ENCODE measurements around the gene FAM131B.
"Not testable (repeated sequence)": the region's sequence is repeated elsewhere in the genome, so short reads cannot be mapped to it uniquely, and the experiment has no call there.

The FAM131B gene

GRCh38 chr7:143362131-143363015 is at the start of gene FAM131B:
Gene FAM131B (minus strand): TSS chr7:143362713. CDS start chr7:143362603, 110 bp downstream.
- Histone ChIP-seq H3K9ac (ENCODE audit: low read depth, low read length) (peak within 1 kb of the TSS; percentile 24), H3K27me3 (ENCODE audit: control insufficient read depth, insufficient read depth, low read length) (peaks cover 23% of the 10 kb centered on the region), H3K4me1 (ENCODE audit: control insufficient read depth, insufficient read depth, low read length) (peaks cover 5% of the 10 kb centered on the region), H3K4me3 (ENCODE audit: low read depth, low read length) (peak within 1 kb of the TSS; percentile 75), H3K9me3 (ENCODE audit: control insufficient read depth, insufficient read depth, low read length) (no peaks in the 10 kb centered on the region), H3K36me3 (ENCODE audit: control insufficient read depth, insufficient read depth, low read length) (no peaks in the 10 kb centered on the region)

GRCh38 chr7:143411976-143412708 is 49.6 kb upstream of the FAM131B start:
- Histone ChIP-seq H3K4me3 (ENCODE audit: low read depth, low read length) (no peak overlapping the region), H3K27me3 (ENCODE audit: control insufficient read depth, insufficient read depth, low read length) (no peaks in the 10 kb centered on the region), H3K4me1 (ENCODE audit: control insufficient read depth, insufficient read depth, low read length) (peaks cover 19% of the 10 kb centered on the region), H3K36me3 (ENCODE audit: control insufficient read depth, insufficient read depth, low read length) (no peaks in the 10 kb centered on the region), H3K9me3 (ENCODE audit: control insufficient read depth, insufficient read depth, low read length) (no peaks in the 10 kb centered on the region), H3K9ac (ENCODE audit: low read depth, low read length) (no peak overlapping the region)

GRCh38 chr7:143410521-143411004 is 48.0 kb upstream of the FAM131B start:
- H3K4me3 ChIP-seq (ENCODE audit: low read depth, low read length) = peak overlapping the region; percentile 23
- peaks cover 33% of the 10 kb centered on the region for H3K4me1 ChIP-seq (ENCODE audit: control insufficient read depth, insufficient read depth, low read length)
- H3K27me3 ChIP-seq (ENCODE audit: control insufficient read depth, insufficient read depth, low read length) = no peaks in the 10 kb centered on the region
- no peaks in the 10 kb centered on the region for H3K36me3 ChIP-seq (ENCODE audit: control insufficient read depth, insufficient read depth, low read length)
- no peak overlapping the region for H3K9ac ChIP-seq (ENCODE audit: low read depth, low read length)
- H3K9me3 ChIP-seq (ENCODE audit: control insufficient read depth, insufficient read depth, low read length) = no peaks in the 10 kb centered on the region

- Histone ChIP-seq H3K27me3 (ENCODE audit: control insufficient read depth, insufficient read depth, low read length) (no peaks in the 10 kb centered on the region), H3K4me3 (ENCODE audit: low read depth, low read length) (peak within 1 kb of the TSS; percentile 95), H3K9ac (ENCODE audit: low read depth, low read length) (peak within 1 kb of the TSS; percentile 93), H3K36me3 (ENCODE audit: control insufficient read depth, insufficient read depth, low read length) (no peaks in the 10 kb centered on the region), H3K9me3 (ENCODE audit: control insufficient read depth, insufficient read depth, low read length) (no peaks in the 10 kb centered on the region), H3K4me1 (ENCODE audit: control insufficient read depth, insufficient read depth, low read length) (peaks cover 38% of the 10 kb centered on the region)
These were observed 46.4 kb upstream of the FAM131B start, which contains the start of gene EPHA1 for GRCh38 chr7:143408686-143409561. Gene EPHA1 (minus strand): TSS chr7:143408856. CDS start chr7:143408805, 51 bp downstream.

- H3K4me1 ChIP-seq (ENCODE audit: control insufficient read depth, insufficient read depth, low read length) = peaks cover 38% of the 10 kb centered on the region
- no peaks in the 10 kb centered on the region for H3K9me3 ChIP-seq (ENCODE audit: control insufficient read depth, insufficient read depth, low read length)
- no peaks in the 10 kb centered on the region for H3K36me3 ChIP-seq (ENCODE audit: control insufficient read depth, insufficient read depth, low read length)
- H3K9ac ChIP-seq (ENCODE audit: low read depth, low read length) = peak overlapping the region; percentile 93
- no peaks in the 10 kb centered on the region for H3K27me3 ChIP-seq (ENCODE audit: control insufficient read depth, insufficient read depth, low read length)
- peak overlapping the region; percentile 95 for H3K4me3 ChIP-seq (ENCODE audit: low read depth, low read length)
These were observed 45.8 kb upstream of the FAM131B start for GRCh38 chr7:143408252-143408685.

- peak overlapping the region; percentile 93 for H3K9ac ChIP-seq (ENCODE audit: low read depth, low read length)
- H3K36me3 ChIP-seq (ENCODE audit: control insufficient read depth, insufficient read depth, low read length) = no peaks in the 10 kb centered on the region
- H3K9me3 ChIP-seq (ENCODE audit: control insufficient read depth, insufficient read depth, low read length) = no peaks in the 10 kb centered on the region
- no peaks in the 10 kb centered on the region for H3K27me3 ChIP-seq (ENCODE audit: control insufficient read depth, insufficient read depth, low read length)
- peaks cover 38% of the 10 kb centered on the region for H3K4me1 ChIP-seq (ENCODE audit: control insufficient read depth, insufficient read depth, low read length)
- H3K4me3 ChIP-seq (ENCODE audit: low read depth, low read length) = peak overlapping the region; percentile 95
These were observed 45.1 kb upstream of the FAM131B start for GRCh38 chr7:143407287-143408251.

- Histone ChIP-seq H3K4me3 (ENCODE audit: low read depth, low read length) (peak overlapping the region; percentile 28), H3K9me3 (ENCODE audit: control insufficient read depth, insufficient read depth, low read length) (no peaks in the 10 kb centered on the region), H3K4me1 (ENCODE audit: control insufficient read depth, insufficient read depth, low read length) (peaks cover 32% of the 10 kb centered on the region), H3K36me3 (ENCODE audit: control insufficient read depth, insufficient read depth, low read length) (peaks cover 5% of the 10 kb centered on the region), H3K27me3 (ENCODE audit: control insufficient read depth, insufficient read depth, low read length) (no peaks in the 10 kb centered on the region), H3K9ac (ENCODE audit: low read depth, low read length) (no peak overlapping the region)
These were observed 43.5 kb upstream of the FAM131B start for GRCh38 chr7:143406002-143406357.

GRCh38 chr7:143405173-143406001 is 42.9 kb upstream of the FAM131B start:
- peaks cover 29% of the 10 kb centered on the region for H3K4me1 ChIP-seq (ENCODE audit: control insufficient read depth, insufficient read depth, low read length)
- peaks cover 11% of the 10 kb centered on the region for H3K36me3 ChIP-seq (ENCODE audit: control insufficient read depth, insufficient read depth, low read length)
- no peak overlapping the region for H3K9ac ChIP-seq (ENCODE audit: low read depth, low read length)
- no peaks in the 10 kb centered on the region for H3K9me3 ChIP-seq (ENCODE audit: control insufficient read depth, insufficient read depth, low read length)
- H3K27me3 ChIP-seq (ENCODE audit: control insufficient read depth, insufficient read depth, low read length) = no peaks in the 10 kb centered on the region
- peak overlapping the region; percentile 28 for H3K4me3 ChIP-seq (ENCODE audit: low read depth, low read length)

GRCh38 chr7:143402233-143402632 is 39.7 kb upstream of the FAM131B start:
- not testable (repeated sequence) for H3K9ac ChIP-seq (ENCODE audit: low read depth, low read length); H3K4me3 ChIP-seq (ENCODE audit: low read depth, low read length); H3K9me3 ChIP-seq (ENCODE audit: control insufficient read depth, insufficient read depth, low read length); H3K27me3 ChIP-seq (ENCODE audit: control insufficient read depth, insufficient read depth, low read length)
- Histone ChIP-seq H3K36me3 (ENCODE audit: control insufficient read depth, insufficient read depth, low read length) (peaks cover 40% of the 10 kb centered on the region), H3K4me1 (ENCODE audit: control insufficient read depth, insufficient read depth, low read length) (peaks cover 19% of the 10 kb centered on the region)

- H3K36me3 ChIP-seq (ENCODE audit: control insufficient read depth, insufficient read depth, low read length) = peaks cover 49% of the 10 kb centered on the region
- no peak overlapping the region for H3K4me3 ChIP-seq (ENCODE audit: low read depth, low read length)
- H3K4me1 ChIP-seq (ENCODE audit: control insufficient read depth, insufficient read depth, low read length) = peaks cover 10% of the 10 kb centered on the region
- H3K27me3 ChIP-seq (ENCODE audit: control insufficient read depth, insufficient read depth, low read length) = no peaks in the 10 kb centered on the region
- H3K9me3 ChIP-seq (ENCODE audit: control insufficient read depth, insufficient read depth, low read length) = no peaks in the 10 kb centered on the region
- H3K9ac ChIP-seq (ENCODE audit: low read depth, low read length) = no peak overlapping the region
These were observed 38.8 kb upstream of the FAM131B start for GRCh38 chr7:143401265-143401664.
